ENCODE measurements around the gene AP3S2.
"Not testable (repeated sequence)": the region's sequence is repeated elsewhere in the genome, so short reads cannot be mapped to it uniquely, and the experiment has no call there.

AP3S2 gene

DNA sequence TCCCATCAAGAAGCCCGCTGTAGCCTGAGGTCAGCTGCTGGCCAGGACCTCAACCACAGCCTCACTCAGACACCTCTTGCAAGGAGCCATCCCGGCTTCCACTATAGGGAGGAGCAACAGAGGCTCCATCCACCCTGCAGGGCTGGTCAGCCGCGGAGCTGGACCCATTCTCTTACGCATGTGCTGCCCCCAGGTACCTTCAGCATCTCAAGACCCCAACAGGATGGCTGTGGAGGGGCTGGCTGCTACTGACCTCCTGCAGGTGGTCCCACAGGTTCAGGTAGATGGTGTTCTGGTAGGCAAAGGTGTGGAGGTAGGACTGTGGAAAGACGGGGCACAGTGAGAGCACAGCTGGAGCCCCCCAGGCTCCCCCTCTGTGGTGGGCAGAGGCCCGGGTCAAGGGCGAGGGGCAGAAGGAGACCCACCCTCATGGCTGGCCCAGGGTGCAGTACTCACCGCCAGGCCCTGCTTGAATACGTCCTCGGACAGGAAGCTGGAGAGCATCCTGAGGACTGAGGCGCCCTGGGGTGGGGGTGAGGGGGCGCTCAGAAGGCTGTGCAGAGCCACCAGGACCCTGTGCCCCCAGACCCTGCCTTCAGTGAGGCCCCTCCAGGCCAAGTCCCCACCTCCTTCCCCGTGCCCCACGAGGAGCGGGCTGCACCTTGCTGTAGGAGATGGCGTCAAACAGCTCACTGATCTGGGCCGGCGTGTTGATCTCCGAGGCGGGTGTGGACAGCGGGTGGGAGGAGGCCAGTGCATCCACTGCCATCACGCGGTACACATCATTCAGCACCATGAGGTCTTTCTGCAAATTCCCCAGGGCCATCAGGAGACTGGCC lies 90.6 kb downstream of the AP3S2 start:
- DNase-seq (ENCODE audit: low read depth in 1 of 2, low spot score in 1 of 2) = no peak

DNA sequence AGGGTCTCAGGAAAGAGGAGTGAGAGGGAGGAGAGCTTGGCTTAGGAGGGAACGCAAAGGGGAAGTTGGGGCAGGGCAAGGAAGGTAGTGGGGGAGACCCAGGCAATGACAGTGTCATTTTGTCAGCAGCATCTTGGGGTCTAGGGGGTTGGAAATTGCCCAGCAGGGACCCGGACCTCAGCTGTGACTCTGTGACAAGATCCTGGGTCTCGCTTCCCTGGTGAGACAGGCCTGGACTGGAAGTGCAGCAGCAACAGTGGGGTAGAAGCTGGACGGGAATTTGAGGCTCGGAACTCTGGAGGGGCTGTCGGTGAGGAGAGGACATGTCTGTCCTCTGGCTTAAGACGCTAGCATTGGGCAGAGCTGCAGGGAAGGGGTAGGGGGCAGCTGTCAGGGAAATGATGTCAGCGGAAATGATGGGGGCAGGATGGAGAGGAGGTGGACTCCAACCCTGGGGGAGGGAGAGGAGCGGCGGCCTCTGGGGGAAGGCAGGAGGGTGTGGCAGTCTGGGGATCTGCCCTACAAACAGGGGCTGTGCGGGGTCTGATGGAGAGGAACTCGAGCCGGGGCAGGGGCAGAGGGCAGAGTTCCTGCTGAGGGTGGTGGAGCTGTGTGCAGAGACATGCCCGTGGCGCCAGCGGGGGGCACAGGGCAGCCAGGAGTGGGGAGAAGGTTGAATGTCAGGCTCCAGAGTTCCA lies 91.4 kb downstream of the AP3S2 start:
- DNase-seq (ENCODE audit: low read depth in 1 of 2, low spot score in 1 of 2) = no peak

DNA sequence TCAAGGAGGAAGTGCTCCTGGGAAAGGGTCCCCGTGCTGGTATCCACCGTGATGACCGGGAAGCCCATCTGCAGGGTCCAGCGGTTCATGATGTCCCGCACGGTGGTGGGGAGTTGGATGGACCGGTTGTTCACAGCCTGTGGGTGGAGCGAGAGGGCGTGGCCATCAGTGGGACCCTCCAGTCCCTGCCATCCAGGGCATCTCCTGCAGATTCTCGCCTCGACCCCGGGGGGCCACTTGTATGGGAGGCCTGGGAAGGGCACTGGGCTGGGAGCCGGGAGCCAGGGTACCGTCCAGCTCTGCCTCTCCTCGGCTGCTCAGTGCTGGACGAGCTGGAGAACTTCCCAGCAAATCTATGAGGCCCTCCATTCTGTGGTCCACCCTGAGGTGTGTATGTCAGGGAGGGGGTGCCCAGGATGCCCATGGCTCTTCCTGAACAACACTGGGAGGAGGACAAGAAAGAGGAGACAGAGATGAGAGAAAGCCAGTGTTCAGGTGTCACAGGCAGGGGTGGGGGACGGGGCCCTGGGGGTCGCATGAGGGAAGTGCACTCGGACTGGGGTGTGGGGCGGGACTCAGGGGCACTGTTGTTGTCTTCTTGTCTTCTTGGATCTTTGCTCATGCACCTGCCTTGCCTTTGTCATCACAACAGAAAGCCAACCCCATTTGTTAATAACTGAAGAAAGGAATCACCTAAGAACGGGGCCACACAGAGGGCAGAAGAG lies 92.2 kb downstream of the AP3S2 start:
- no peak for DNase-seq (ENCODE audit: low read depth in 1 of 2, low spot score in 1 of 2)

- DNase-seq (ENCODE audit: low read depth in 1 of 2, low spot score in 1 of 2) = no peak
Observed at GRCh38 chr15:89799918-89800498, 93.8 kb downstream of the AP3S2 start.

DNA sequence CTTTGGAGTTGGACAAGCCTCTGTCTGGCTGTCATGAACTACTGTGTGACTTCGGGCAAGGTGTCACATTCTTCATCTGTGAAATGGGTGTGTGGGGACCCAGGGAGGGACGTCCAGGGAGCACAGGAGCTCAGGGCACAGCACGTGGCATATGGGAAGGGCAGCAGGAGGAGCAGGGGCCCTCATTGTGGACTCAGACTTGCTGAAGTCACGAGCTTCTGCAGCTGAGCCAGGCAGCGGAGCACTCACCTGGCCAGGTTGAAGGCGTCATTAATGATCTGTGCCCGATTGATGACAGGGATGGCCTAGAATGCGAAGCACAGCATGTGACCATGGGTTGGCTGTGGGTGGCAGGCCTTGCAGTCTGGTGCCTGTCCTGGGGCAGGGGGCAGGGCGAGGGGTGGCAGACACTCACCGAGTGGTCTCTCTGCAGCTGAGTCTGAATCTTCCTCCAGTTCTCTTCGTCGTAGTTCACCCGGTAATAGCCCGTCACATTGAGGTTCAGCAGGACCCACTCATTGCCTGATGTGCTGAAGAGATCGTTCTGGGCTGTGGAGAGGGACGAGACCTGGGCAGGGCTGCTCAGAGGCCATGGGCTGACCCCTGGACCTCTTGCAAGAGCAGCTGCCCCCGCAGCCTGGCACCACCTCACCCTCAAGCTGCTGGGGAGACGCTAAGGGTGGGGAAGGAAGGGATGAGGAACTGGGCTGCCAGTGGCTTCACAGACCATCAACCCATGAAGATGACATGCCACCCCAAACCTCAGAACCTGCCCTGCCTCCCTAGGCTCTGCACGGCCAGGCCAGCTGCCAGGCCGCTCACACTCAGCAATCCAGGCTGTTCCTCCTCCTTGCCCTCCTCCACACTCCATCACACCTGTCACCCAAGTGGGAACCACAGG lies 94.5 kb downstream of the AP3S2 start:
- no peak for DNase-seq (ENCODE audit: low read depth in 1 of 2, low spot score in 1 of 2)

- no peak for DNase-seq (ENCODE audit: low read depth in 1 of 2, low spot score in 1 of 2)
Observed at GRCh38 chr15:89797678-89798201, 96.1 kb downstream of the AP3S2 start.

- no peak for DNase-seq (ENCODE audit: low read depth in 1 of 2, low spot score in 1 of 2)
Observed at GRCh38 chr15:89795996-89796395, 97.8 kb downstream of the AP3S2 start.

GRCh38 chr15:89794627-89795241 lies 99.1 kb downstream of the AP3S2 start:
- no peak for DNase-seq (ENCODE audit: low read depth in 1 of 2, low spot score in 1 of 2)

GRCh38 chr15:89792106-89792805 lies 101.5 kb downstream of the AP3S2 start:
- no peak for DNase-seq (ENCODE audit: low read depth in 1 of 2, low spot score in 1 of 2)

GRCh38 chr15:89790661-89791060 lies 103.1 kb downstream of the AP3S2 start:
- no peak for DNase-seq (ENCODE audit: low read depth in 1 of 2, low spot score in 1 of 2)

DNA sequence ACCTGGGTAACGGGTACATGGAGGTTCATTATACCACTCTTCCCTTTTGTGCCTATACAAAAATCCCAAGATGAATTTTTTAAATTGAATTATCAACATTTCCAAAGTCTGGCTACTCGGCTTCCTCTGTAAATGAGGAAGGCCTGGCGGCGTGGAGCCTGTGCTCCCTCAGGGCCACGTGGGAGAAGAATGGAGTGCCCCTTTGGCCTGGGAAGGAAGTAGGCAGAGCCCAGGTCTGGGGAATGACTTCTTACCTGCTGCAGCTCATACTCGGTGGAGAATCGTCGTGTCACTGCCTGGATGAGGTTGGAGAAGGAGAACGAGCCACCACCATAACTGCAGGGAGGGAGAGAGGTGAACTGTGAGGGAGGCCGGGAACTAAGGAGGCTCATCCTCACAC lies 103.6 kb downstream of the AP3S2 start:
- no peak for DNase-seq (ENCODE audit: low read depth in 1 of 2, low spot score in 1 of 2)

DNA sequence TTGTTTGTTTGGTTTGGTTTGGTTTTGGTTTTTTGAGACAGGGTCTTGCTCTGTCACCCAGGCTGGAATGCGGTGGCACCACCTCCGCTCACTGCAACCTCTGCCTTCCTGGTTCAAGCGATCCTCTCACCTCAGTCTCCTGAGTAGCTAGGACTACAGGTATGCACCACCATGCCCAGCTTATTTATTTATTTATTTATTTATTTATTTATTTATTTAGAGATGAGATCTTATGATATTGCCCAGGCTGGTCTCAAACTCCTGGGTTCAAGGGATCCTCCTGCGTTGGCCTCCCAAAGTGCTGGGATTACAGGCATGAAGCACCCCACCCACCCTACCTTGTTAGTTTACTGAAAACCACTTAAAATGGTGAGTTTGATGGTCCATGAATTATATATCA lies 105.2 kb downstream of the AP3S2 start:
- DNase-seq (ENCODE audit: low read depth in 1 of 2, low spot score in 1 of 2) = not testable (repeated sequence)

DNA sequence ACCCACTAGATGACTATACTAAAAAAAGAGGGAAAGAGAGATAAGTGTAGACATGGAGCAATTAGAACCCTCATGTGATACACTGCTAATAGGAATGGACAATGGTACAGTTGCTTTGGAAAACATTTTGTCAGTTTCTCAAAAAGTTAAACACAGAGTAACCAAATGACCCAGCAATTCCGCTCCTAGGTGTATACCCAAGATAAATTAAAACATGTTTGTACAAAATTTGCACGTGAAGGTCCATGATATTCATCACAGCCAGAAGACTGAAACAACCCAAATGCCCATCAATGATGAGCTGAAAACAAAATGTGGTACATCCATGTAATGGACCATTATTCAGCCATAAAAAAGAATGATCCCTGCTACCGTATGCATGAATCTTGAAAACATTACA lies 105.8 kb downstream of the AP3S2 start:
- no peak for DNase-seq (ENCODE audit: low read depth in 1 of 2, low spot score in 1 of 2)

DNA sequence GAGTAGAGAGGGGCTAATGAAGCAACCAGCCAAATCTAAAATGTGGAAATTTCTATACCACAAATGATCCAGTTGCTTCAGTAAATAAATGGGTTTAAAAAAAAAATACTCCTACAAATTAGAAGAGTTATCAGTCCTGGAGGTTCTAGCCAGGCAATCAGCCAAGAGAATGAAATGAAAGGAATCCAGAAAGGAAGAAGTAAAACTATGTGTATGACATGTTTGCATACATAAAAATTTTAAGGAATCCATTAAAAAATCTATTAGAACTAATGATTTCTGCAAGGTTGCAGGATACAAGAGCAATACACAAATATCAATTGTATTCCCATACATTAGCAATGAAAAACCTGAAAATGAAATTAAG lies 108.0 kb downstream of the AP3S2 start:
- DNase-seq (ENCODE audit: low read depth in 1 of 2, low spot score in 1 of 2) = no peak

GRCh38 chr15:89785064-89785773 lies 108.6 kb downstream of the AP3S2 start:
- DNase-seq (ENCODE audit: low read depth in 1 of 2, low spot score in 1 of 2) = no peak

GRCh38 chr15:89784686-89784960 lies 109.2 kb downstream of the AP3S2 start:
- no peak for DNase-seq (ENCODE audit: low read depth in 1 of 2, low spot score in 1 of 2)

DNA sequence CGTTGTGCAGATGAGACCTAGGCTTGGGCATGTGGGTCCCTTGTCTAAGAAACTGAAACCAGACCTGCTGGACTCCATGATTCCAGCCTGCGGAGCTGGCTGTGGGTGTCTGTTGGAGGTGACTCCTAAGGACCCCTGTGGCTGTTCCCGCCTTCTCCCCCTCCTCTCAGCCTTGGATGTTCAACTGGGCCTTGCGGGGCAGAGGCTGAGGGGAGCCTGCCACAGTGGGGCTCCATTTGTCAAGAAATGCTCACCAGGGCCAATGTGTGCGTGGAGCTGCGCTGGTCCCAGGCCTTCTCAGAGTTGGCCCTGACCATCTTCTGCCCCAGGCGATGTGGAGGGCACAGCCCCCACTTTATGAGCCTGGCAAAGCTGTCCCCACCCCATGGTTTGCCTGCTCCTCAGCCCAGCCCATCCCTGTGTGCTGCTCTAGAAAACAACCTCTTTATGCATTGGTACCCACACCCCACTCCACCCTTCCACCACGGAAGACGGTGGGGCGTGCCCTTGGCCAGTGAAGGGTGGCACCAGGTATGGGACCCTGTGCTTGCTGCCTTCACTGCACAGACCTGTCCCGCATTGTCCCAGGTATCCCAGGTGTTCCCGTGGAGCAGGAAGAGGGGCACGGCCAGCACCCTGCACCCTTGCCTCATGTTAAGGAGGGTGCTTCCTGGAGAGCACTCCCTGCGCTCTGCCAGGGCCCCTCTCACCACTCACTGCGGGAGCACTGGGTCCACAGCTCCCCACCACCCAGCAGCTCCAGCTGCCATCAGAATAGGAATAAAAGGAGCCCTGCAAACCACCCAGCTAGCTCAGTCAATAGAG lies 109.7 kb downstream of the AP3S2 start:
- DNase-seq (ENCODE audit: low read depth in 1 of 2, low spot score in 1 of 2) = no peak

Measured in activated T-helper 1 cell treated with anti-CD3 and anti-CD28 coated beads, Interleukin-2, amount 50 U/mL, for 16 hours (primary cell).